Activated CD4-positive, alpha-beta memory T cell treated with anti-CD3 and anti-CD28 coated beads, Interleukin-2, amount 10 ng/mL, durations not matched to agents 7 days and 5 days (primary cell): ENCODE results near the gene EDA2R. TPM values are rescaled to one million over a fixed set of nuclear protein-coding genes. Genes with fewer than 3 reads are reported as not detected.

Source experiments
- CTCF ChIA-PET: fragments of 350-600 bp; sonication (Branson Sonifier 250); formaldehyde crosslinking; loops from one replicate; lab custom pipeline; 2021; ENCODE audit warnings: antibody characterized with exemption, inconsistent platforms; lab: Charles Lee
- POLR2A ChIA-PET: fragments of 350-600 bp; sonication (Branson Sonifier 250); formaldehyde crosslinking; loops from one replicate; lab custom pipeline; 2021; ENCODE audit warnings: antibody characterized with exemption; lab: Charles Lee
- DNase-seq: peaks from one replicate; pipeline ENCODE4 v3.0.0-alpha.2; 2020
- H3K27ac Mint-ChIP-seq: one replicate; pipeline ENCODE4 v1.8.0; 2021; ENCODE audit warnings: mild to moderate bottlenecking, mixed read lengths
- H3K27me3 Mint-ChIP-seq: one replicate; pipeline ENCODE4 v1.8.0; 2021; ENCODE audit warnings: mixed read lengths
- H3K36me3 Mint-ChIP-seq: one replicate; pipeline ENCODE4 v1.8.0; 2021; ENCODE audit warnings: low read depth, mixed read lengths
- H3K4me1 Mint-ChIP-seq: one replicate; pipeline ENCODE4 v1.8.0; 2021; ENCODE audit warnings: mixed read lengths
- H3K4me3 Mint-ChIP-seq: one replicate; pipeline ENCODE4 v1.8.0; 2021; ENCODE audit warnings: mild to moderate bottlenecking, mixed read lengths
- H3K9me3 Mint-ChIP-seq: one replicate; pipeline ENCODE4 v1.8.0; 2021; ENCODE audit warnings: mixed read lengths
- total RNA-seq, 2 experiments: library from RNA; stranded (reverse); gene quantifications; one replicate each; pipeline ENCODE4 v1.2.3, GENCODE V29; 2021

Gene EDA2R
- total RNA-seq, 2 experiments from 2014 or later, result 2.5 to 2.8 TPM

DNA sequence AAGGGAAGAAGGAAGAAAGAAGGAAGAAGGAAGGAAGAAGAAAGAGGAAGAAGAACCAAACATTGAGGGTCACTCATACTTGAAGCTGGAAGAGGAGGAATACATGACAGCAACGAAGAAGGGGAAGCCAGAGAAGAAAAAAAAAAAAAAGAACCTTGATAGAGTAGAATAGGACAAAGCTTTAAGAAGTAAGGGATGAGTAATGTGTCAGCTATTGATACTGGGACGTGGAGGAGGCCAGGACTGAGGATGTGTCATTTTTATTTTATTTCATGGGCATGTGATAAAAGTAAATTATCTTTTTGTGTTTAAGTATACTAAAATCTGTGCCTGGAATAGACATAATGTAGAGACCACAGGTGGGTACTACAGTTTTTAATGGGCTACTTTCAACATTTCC is 6.4 kb downstream of the EDA2R start:
- ChIA-PET POLR2A (no interaction called here), CTCF (no interaction called here)
- no peaks in the 10 kb centered on the region for H3K36me3 Mint-ChIP-seq
- H3K9me3 Mint-ChIP-seq, result no peaks in the 10 kb centered on the region
- peaks cover 15% of the 10 kb centered on the region for H3K4me1 Mint-ChIP-seq
- no peak for DNase-seq
- H3K27ac Mint-ChIP-seq, result no peak overlapping the region
- no peak overlapping the region for H3K4me3 Mint-ChIP-seq
- H3K27me3 Mint-ChIP-seq, result no peaks in the 10 kb centered on the region

DNA sequence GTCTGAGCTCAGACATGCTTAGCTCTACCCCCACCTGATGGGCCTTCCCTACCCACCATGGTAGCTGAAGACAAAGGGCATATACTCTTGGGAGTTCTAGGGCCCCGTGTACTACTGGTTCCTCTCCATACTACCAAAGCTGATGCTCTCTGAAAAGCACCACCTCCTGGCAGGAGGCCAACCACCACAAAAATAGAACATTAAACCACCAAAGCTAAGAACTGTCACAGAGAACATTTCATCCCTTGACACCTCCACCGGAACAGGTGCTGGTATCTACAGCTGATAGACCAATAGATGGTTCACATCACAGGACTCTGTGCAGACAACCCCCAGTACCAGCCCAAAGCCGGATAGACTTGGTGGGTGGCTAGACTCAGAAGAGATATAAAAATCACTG is 13.4 kb downstream of the EDA2R start:
- CTCF ChIA-PET, result no interaction called here
- H3K4me1 Mint-ChIP-seq, result peaks cover 7% of the 10 kb centered on the region
- H3K4me3 Mint-ChIP-seq, result no peak overlapping the region
- POLR2A ChIA-PET, result no interaction called here
- H3K27ac Mint-ChIP-seq, result no peak overlapping the region
- H3K36me3 Mint-ChIP-seq, result no peaks in the 10 kb centered on the region
- no peaks in the 10 kb centered on the region for H3K27me3 Mint-ChIP-seq
- no peak for DNase-seq
- no peaks in the 10 kb centered on the region for H3K9me3 Mint-ChIP-seq

DNA sequence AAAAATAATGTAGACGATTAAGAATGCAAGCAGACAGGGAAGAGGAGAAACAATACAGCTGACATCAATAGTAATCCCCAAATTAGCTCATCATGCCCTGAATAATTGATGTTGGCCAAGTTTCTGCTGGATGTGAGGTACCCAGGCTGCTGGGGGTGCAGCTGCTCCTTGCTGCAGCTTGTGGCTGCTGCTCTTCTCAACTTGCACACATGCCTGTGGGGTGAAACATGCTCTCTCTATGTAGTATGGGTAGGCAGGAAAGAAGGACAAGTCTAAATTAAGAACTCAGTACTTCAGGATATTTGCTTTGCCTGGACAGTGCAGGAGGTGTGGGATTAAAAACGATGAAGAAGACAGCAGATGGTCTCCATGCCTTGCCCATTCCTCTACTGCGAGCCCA is 16.7 kb downstream of the EDA2R start:
- no peak overlapping the region for H3K27ac Mint-ChIP-seq
- H3K27me3 Mint-ChIP-seq, result no peaks in the 10 kb centered on the region
- no peak for DNase-seq
- POLR2A ChIA-PET, result no interaction called here
- H3K4me3 Mint-ChIP-seq, result no peak overlapping the region
- no peaks in the 10 kb centered on the region for H3K9me3 Mint-ChIP-seq
- no peaks in the 10 kb centered on the region for H3K36me3 Mint-ChIP-seq
- CTCF ChIA-PET, result no interaction called here
- H3K4me1 Mint-ChIP-seq, result peaks cover 3% of the 10 kb centered on the region

DNA sequence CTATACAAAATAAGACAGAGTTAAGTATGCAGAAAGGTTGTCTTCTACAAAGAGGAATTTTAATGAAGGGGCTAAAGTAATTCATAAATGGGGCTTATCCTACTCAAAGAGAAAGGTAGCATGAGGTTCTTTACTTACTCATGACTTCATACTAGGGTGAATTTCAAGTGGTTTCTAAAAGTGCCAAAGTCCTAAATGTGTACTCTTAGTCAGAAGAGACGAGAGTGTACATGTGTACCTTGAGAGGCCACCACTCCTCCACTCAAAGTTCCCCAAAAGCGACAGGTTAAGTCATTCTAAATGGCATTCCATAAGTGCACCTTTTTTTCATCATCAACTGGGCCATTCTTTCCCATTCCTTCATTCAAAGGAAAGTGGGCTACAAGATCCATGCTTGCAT is 21.9 kb downstream of the EDA2R start:
- POLR2A ChIA-PET, result no interaction called here
- CTCF ChIA-PET, result no interaction called here

DNA sequence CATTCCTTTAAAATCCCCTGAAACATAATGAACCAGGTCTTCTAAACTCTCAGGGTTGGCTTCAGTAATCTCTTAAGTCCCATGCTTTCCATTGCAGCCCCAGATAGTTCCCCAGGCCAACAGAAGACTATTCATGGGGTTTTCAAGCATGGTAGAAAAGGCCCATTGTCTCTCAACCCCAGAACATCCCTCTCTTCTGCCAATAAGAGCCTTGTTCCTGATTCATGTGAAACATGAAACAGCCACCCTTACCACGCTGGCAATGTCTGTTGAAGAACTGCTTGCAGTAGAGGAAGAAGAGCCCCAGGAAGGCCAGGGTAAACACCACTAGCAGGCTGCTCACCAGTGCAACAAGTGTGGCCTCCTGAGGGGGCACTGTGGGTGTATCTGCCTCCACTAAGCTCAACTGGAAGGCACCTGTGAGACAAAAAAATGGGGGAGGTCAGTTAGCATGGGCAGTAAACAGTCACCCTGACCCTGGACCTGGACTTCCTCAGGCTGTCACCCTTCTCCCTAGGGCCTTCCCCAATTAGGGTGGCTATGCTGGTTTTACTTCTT is 36.4 kb downstream of the EDA2R start:
- H3K27ac Mint-ChIP-seq, result no peak overlapping the region
- H3K4me3 Mint-ChIP-seq, result no peak overlapping the region
- DNase-seq, result no peak
- peaks cover under 1% of the 10 kb centered on the region for H3K4me1 Mint-ChIP-seq
- H3K27me3 Mint-ChIP-seq, result no peaks in the 10 kb centered on the region
- peaks cover under 1% of the 10 kb centered on the region for H3K9me3 Mint-ChIP-seq
- peaks cover 4% of the 10 kb centered on the region for H3K36me3 Mint-ChIP-seq
- ChIA-PET CTCF (no interaction called here), POLR2A (no interaction called here)

More for the DNA sequence above, 21.9 kb downstream of the EDA2R start:
- no peaks in the 10 kb centered on the region for H3K27me3 Mint-ChIP-seq
- no peak overlapping the region for H3K27ac Mint-ChIP-seq
- H3K36me3 Mint-ChIP-seq, result peaks cover 3% of the 10 kb centered on the region
- H3K4me3 Mint-ChIP-seq, result no peak overlapping the region
- no peak for DNase-seq
- H3K9me3 Mint-ChIP-seq, result no peaks in the 10 kb centered on the region
- no peaks in the 10 kb centered on the region for H3K4me1 Mint-ChIP-seq

DNA sequence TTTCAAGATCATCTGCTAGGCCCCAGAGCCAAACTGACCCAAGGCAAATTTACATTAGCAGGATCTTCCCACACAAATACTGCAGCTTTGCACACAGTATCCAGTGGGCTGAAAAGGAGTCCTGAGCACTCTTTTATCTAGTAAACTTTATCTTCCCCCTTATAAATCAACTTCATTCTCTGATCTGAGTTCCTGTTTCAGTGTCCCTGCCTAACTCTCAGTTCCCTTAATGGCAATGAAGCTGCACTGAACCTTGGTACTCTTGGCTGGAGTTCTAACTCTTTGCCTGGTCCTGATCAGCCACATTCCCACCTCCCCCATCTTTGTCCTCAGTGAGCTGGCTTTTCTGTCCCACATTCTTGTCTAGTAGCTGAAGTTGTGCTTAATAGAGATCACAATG is 37.4 kb downstream of the EDA2R start:
- Mint-ChIP-seq H3K27ac (no peak overlapping the region), H3K9me3 (no peaks in the 10 kb centered on the region), H3K27me3 (no peaks in the 10 kb centered on the region), H3K36me3 (peaks cover 9% of the 10 kb centered on the region), H3K4me1 (no peaks in the 10 kb centered on the region), H3K4me3 (no peak overlapping the region)
- ChIA-PET CTCF (no interaction called here), POLR2A (no interaction called here)
- DNase-seq, result no peak

DNA sequence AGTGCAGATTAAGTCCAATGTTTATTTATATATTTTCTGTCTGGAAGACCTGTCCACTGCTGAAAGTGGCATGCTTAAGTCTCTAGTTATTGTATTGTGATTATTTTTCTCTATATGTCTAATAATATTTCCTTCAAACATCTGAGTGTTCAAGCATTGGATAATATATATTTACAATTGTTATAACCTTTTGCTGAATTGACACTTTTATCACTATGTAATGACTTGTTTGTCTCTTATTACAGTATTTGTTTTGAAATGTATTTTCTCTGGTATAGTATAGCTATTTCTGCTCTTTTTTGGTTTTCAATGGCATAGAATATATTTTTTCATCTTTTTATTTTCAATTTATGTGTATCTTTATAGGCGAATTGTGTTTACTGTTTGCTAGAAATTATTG is 59.7 kb downstream of the EDA2R start:
- no peak overlapping the region for H3K4me3 Mint-ChIP-seq
- H3K27me3 Mint-ChIP-seq, result no peaks in the 10 kb centered on the region
- no peak overlapping the region for H3K27ac Mint-ChIP-seq
- no peaks in the 10 kb centered on the region for H3K36me3 Mint-ChIP-seq
- H3K4me1 Mint-ChIP-seq, result no peaks in the 10 kb centered on the region
- no peak for DNase-seq
- no peaks in the 10 kb centered on the region for H3K9me3 Mint-ChIP-seq
- ChIA-PET POLR2A (no interaction called here), CTCF (no interaction called here)

DNA sequence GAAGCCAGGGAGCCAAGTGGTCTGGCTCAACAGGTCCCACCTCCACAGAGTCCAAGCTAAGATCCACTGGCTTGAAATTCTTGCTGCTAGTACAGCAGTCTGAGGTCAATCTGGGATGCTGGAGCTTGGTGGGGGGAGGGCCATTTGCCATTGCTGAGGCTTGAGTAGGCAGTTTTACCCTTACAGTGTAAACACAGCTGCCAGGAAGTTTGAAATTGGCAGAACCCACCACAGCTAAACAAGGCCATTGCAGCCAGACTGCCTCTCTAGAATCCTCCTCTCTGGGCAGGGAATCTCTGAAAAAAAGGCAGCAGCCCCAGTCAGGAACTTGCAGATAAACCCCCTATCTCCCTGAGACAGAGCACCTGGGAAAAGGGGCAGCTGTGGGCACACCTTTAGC is 84.9 kb downstream of the EDA2R start:
- Mint-ChIP-seq H3K4me1 (no peaks in the 10 kb centered on the region), H3K27me3 (no peaks in the 10 kb centered on the region), H3K36me3 (no peaks in the 10 kb centered on the region), H3K4me3 (no peak overlapping the region), H3K9me3 (no peaks in the 10 kb centered on the region), H3K27ac (no peak overlapping the region)
- ChIA-PET POLR2A (no interaction called here), CTCF (no interaction called here)
- DNase-seq, result no peak

DNA sequence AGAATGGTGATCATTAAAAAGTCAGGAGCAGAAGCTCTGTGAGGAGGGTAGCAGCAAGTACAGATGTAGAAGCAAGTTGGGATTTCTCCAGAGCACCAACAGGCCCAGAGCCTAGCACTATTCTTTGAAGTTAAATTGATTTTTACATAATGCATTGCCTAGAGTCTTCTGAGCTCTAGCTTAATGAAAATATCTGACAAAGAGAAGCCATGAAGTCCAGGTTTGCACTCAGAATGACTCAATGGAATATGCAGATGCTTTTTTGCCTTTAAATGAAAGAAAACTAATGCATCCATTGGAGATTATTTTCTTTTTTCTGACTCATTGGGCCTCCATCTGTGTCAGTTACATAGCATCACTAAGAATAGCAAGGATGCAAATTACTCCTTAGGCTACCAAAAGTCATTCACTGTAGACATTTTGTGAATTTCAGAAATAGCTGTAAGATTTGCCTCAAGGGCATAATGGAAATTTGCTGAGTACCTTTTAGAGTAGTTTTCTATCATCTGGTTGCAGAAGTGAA is 91.0 kb downstream of the EDA2R start:
- CTCF ChIA-PET, result no interaction called here
- DNase-seq, result no peak
- POLR2A ChIA-PET, result no interaction called here
- no peaks in the 10 kb centered on the region for H3K4me1 Mint-ChIP-seq
- no peaks in the 10 kb centered on the region for H3K36me3 Mint-ChIP-seq
- H3K27me3 Mint-ChIP-seq, result no peaks in the 10 kb centered on the region
- H3K9me3 Mint-ChIP-seq, result no peaks in the 10 kb centered on the region
- H3K27ac Mint-ChIP-seq, result no peak overlapping the region
- no peak overlapping the region for H3K4me3 Mint-ChIP-seq
